HG03457 (cell line): Measurements from ENCODE around the gene CDH12.
"Not testable (repeated sequence)": the region's sequence is repeated elsewhere in the genome, so short reads cannot be mapped to it uniquely, and the experiment has no call there.

ENCODE experiments used
- ATAC-seq: cut with Tn5 transposase; IDR thresholded peaks from one replicate; pipeline ENCODE4 v1.9.1; 2021; ENCODE audit warnings: moderate number of reproducible peaks; ENCODE audit not compliant: unreplicated experiment

The CDH12 gene

GRCh38 chr5:22577711-22578110 lies 275.4 kb downstream of the CDH12 start:
- ATAC-seq = no peak

- ATAC-seq = no peak
Measured at GRCh38 chr5:22577006-22577405, 276.1 kb downstream of the CDH12 start.

- no peak for ATAC-seq
Measured at GRCh38 chr5:22572941-22573340, 280.2 kb downstream of the CDH12 start.

GRCh38 chr5:22567983-22568382 lies 285.2 kb downstream of the CDH12 start:
- ATAC-seq = no peak

- ATAC-seq = no peak
Measured at GRCh38 chr5:22560147-22560546, 293.0 kb downstream of the CDH12 start.

GRCh38 chr5:22557251-22557650 lies 295.9 kb downstream of the CDH12 start:
- ATAC-seq = no peak

- no peak for ATAC-seq
Measured at GRCh38 chr5:22554475-22554874, 298.7 kb downstream of the CDH12 start.

GRCh38 chr5:22549876-22550671 lies 303.1 kb downstream of the CDH12 start:
- no peak for ATAC-seq

- ATAC-seq = no peak
Measured at GRCh38 chr5:22542340-22542739, 310.8 kb downstream of the CDH12 start.

GRCh38 chr5:22541037-22541436 lies 312.1 kb downstream of the CDH12 start:
- no peak for ATAC-seq

- ATAC-seq = no peak
Measured at GRCh38 chr5:22539762-22540161, 313.4 kb downstream of the CDH12 start.

- ATAC-seq = no peak
Measured at GRCh38 chr5:22531986-22532385, 321.2 kb downstream of the CDH12 start.

- no peak for ATAC-seq
Measured at GRCh38 chr5:22521521-22521920, 331.6 kb downstream of the CDH12 start.

- not testable (repeated sequence) for ATAC-seq
Measured at GRCh38 chr5:22516497-22516896, 336.6 kb downstream of the CDH12 start.

- no peak for ATAC-seq
Measured at GRCh38 chr5:22514231-22514630, 338.9 kb downstream of the CDH12 start.

- ATAC-seq = no peak
Measured at GRCh38 chr5:22505891-22506290, 347.3 kb downstream of the CDH12 start.

GRCh38 chr5:22504411-22504810 lies 348.7 kb downstream of the CDH12 start:
- no peak for ATAC-seq

- ATAC-seq = no peak
Measured at GRCh38 chr5:22500556-22500955, 352.6 kb downstream of the CDH12 start.

- no peak for ATAC-seq
Measured at GRCh38 chr5:22496666-22497065, 356.5 kb downstream of the CDH12 start.

- no peak for ATAC-seq
Measured at GRCh38 chr5:22495016-22495720, 358.0 kb downstream of the CDH12 start.

- ATAC-seq = no peak
Measured at GRCh38 chr5:22488427-22488826, 364.7 kb downstream of the CDH12 start.

GRCh38 chr5:22480305-22480704 lies 372.8 kb downstream of the CDH12 start:
- no peak for ATAC-seq
